Thymus (tissue), 11 donors: ENCODE data around the gene GRM1. TPM values are rescaled to one million over a fixed set of nuclear protein-coding genes. Genes with fewer than 3 reads are reported as not detected.

ENCODE experiments used
- DNase-seq, 9 donors: peaks; one replicate each; pipeline ENCODE4 v3.0.0-alpha.2; 2013; ENCODE audit warnings: low spot score in 9 of 9, low read depth in 6 of 9, missing footprints in 1 of 9
- H3K27ac ChIP-seq, 2 donors: one replicate each; pipeline ENCODE4 v1.5.1; 2013; ENCODE audit warnings: control low read depth in 1 of 2, low read depth in 1 of 2, low read length in 1 of 2, mild to moderate bottlenecking in 1 of 2, moderate library complexity in 1 of 2
- H3K27me3 ChIP-seq, 2 donors: one replicate each; pipeline ENCODE4 v1.5.1; 2013; ENCODE audit warnings: low read length in 1 of 2; ENCODE audit not compliant: control insufficient read depth in 2 of 2, insufficient read depth in 1 of 2
- H3K36me3 ChIP-seq, 2 donors: one replicate each; pipeline ENCODE4 v1.5.1; 2013; ENCODE audit warnings: low read length in 1 of 2, mild to moderate bottlenecking in 1 of 2, moderate library complexity in 1 of 2; ENCODE audit not compliant: control insufficient read depth in 2 of 2, insufficient read depth in 2 of 2
- H3K4me1 ChIP-seq, 2 donors: one replicate each; pipeline ENCODE4 v1.5.1; 2013; ENCODE audit warnings: low read length in 2 of 2; ENCODE audit not compliant: control insufficient read depth in 2 of 2, insufficient read depth in 2 of 2
- H3K4me3 ChIP-seq, 2 donors: one replicate each; pipeline ENCODE4 v1.5.1; 2013; ENCODE audit warnings: low read length in 2 of 2, control low read depth in 1 of 2, mild to moderate bottlenecking in 1 of 2
- H3K9me3 ChIP-seq, 2 donors: one replicate each; pipeline ENCODE4 v1.5.1; 2013; ENCODE audit warnings: low read length in 1 of 2, mild to moderate bottlenecking in 1 of 2; ENCODE audit not compliant: control insufficient read depth in 2 of 2, insufficient read depth in 1 of 2
- WGBS: extraction: QIAGEN DNeasy Blood & Tissue Kit; methylation state at CpG from one replicate; pipeline ENCODE4 v1.1.7; 2013; 5-methylcytosine and 5-hydroxymethylcytosine counted together
- polyA plus RNA-seq: library from polyadenylated mRNA; stranded (reverse); fragments of 200-250 nt; gene quantifications from one replicate; pipeline ENCODE4 v1.2.3, GENCODE V29; 2013
- total RNA-seq: library from RNA; stranded (reverse); fragments of 120-200 nt; gene quantifications from one replicate; pipeline ENCODE4 v1.2.4, GENCODE V29; 2013
- donor health status: healthy.

GRM1 gene
- total and polyA plus RNA-seq, 2 donors, result under 0.01 to 0.05 TPM

DNA sequence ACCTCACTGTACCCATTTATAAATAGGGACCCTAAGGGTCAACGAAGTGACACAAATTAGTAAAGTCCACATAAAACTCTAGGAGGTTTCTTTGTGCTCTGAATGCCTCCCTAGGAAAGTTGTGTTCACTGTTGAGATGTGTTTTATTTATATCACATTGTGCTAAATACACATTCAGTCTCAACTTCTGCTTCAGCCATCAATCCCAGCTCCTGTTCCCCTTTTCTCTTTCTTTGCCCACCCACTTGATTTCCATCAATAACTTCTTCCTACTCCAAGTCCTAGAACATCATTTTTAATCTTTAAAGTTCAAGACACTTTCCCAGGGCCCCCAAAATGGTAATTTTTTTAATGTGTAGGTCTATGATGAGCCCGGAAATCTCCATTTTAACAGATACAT lies 306.5 kb downstream of the GRM1 start:
- Histone ChIP-seq H3K36me3 (no peaks in the 10 kb centered on the region), H3K27me3 (no peaks in the 10 kb centered on the region), H3K9me3 (no peaks in the 10 kb centered on the region), H3K4me3 (no peak overlapping the region), H3K27ac (no peak overlapping the region), H3K4me1 (no peaks in the 10 kb centered on the region)
- 88% methylated on average over 2 of the region's 2 CpGs for WGBS
- DNase-seq, result no peak

DNA sequence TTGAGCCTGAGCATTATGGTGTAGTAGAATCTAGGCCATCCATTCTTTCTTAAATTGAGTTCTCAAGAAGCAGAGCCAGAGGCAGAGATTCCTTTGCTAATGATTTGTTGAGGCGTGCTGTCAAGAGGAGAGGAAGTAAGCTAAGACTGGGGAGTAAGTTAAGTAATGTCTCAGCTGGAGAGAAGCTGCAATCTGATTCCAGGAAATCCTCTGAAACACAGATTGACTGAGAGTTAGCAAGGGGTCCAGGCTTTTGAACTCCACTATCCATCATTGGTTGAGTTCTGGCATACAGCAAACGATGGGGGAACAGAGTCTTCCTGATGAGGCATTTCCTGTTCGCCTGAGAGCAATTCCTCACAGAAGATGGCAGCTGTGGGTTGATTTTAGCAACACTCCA lies 307.3 kb downstream of the GRM1 start:
- no peak for DNase-seq
- no peaks in the 10 kb centered on the region for H3K9me3 ChIP-seq
- H3K4me1 ChIP-seq, result no peaks in the 10 kb centered on the region
- 76% methylated on average over 3 of the region's 3 CpGs for WGBS
- H3K27ac ChIP-seq, result no peak overlapping the region
- H3K4me3 ChIP-seq, result no peak overlapping the region
- no peaks in the 10 kb centered on the region for H3K27me3 ChIP-seq
- no peaks in the 10 kb centered on the region for H3K36me3 ChIP-seq

DNA sequence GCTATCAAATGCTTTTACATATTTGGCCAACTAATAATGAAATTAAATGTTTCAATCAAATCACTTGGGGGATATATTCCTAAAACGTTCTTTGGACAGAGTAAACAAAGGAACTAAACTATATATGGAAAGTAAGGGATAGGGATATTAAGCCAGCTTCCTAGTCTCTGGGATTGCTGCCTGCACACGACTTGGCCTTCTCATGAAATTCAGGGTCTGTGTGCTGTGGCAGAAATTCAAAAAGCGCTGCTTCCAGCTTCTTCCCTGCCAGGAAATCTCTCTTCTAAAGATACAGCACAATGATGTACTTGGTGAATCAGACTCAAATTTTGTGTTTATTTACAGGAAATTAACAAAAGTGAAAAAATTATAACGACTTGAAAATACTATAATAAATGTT lies 308.5 kb downstream of the GRM1 start:
- no peak for DNase-seq
- no peaks in the 10 kb centered on the region for H3K9me3 ChIP-seq
- no peaks in the 10 kb centered on the region for H3K36me3 ChIP-seq
- H3K27ac ChIP-seq, result no peak overlapping the region
- no peaks in the 10 kb centered on the region for H3K27me3 ChIP-seq
- WGBS, result 88% methylated on average over 4 of the region's 4 CpGs
- H3K4me3 ChIP-seq, result no peak overlapping the region
- H3K4me1 ChIP-seq, result no peaks in the 10 kb centered on the region

DNA sequence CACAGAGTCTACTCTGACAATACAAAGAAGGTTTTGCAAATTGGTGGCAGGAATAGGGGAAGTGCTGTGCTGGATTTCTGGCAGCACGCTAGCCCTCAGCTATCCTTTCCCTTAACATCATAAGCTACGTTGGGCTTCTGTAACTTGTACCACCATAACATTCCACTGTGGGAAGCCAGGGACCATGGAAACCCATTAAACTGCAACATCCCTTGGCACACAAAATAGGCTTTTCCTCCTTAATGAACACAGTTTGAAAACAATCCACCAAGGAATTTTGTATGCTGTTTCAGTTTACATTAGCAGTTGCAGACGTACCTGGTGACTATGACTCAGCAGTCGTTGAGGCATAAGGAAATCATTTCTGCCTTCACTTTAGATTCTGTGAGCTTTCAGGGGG lies 310.9 kb downstream of the GRM1 start:
- Histone ChIP-seq H3K27ac (no peak overlapping the region), H3K36me3 (no peaks in the 10 kb centered on the region), H3K4me3 (no peak overlapping the region), H3K4me1 (no peaks in the 10 kb centered on the region), H3K9me3 (no peaks in the 10 kb centered on the region), H3K27me3 (no peaks in the 10 kb centered on the region)
- no peak for DNase-seq
- WGBS, result 43% methylated on average over 4 of the region's 4 CpGs

DNA sequence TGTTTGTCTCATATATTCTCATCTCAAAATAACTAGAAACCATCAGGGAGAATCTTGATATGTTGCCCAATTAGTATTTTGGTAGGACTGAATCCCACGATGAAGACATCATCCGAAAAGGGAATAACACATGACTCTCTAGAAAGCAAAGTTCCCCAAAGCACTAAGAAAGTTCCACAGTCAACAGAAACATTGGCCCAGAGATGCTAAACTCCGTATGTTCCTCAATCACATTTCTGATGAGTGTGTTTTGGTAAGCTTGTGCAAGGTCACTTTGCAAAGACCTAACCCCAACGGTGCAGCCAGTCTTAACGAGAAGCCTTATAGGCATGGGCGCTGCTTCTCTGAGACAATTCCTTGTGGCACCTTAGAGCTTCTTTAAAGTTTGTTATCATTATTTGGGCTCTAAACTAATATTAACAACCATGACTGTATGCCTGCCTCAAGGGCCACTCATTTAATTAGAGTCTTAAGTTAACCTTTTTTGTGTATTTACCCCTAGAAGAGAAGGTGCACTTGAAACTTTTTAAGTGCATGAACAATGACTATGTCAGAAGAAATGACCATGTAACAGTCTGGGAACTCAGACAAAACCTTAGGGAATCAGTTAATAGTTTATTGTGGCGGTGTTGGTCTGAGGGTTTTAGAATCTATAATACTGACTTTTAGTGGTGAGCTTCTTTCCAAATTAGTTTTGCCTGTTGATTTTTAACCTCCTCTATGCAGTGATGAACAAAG lies 312.8 kb downstream of the GRM1 start:
- no peaks in the 10 kb centered on the region for H3K36me3 ChIP-seq
- H3K4me3 ChIP-seq, result no peak overlapping the region
- DNase-seq, result no peak
- no peak overlapping the region for H3K27ac ChIP-seq
- H3K9me3 ChIP-seq, result no peaks in the 10 kb centered on the region
- WGBS, result 96% methylated on average over 7 of the region's 7 CpGs
- no peaks in the 10 kb centered on the region for H3K27me3 ChIP-seq
- no peaks in the 10 kb centered on the region for H3K4me1 ChIP-seq

DNA sequence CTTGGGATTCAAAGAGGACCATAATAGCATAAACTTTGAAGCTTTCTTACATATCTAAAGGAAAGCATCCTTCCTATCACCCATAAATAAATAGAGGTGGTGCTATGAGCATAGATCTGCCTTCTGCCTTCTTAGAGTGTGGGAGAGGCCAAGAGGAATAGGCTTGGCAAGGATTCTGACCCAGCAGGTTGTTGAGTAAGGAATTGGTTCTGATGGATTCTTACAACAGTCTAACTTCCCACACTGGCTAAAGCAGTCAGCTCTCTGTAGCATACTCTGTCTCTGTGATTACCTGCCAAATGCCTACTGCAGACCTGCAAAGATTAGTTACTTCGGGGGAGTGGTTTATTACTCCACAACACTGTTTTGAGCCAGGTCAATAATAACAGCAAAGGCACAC lies 316.7 kb downstream of the GRM1 start:
- 88% methylated on average over 1 of the region's 1 CpG for WGBS
- no peaks in the 10 kb centered on the region for H3K27me3 ChIP-seq
- no peaks in the 10 kb centered on the region for H3K36me3 ChIP-seq
- no peak overlapping the region for H3K4me3 ChIP-seq
- no peaks in the 10 kb centered on the region for H3K9me3 ChIP-seq
- no peaks in the 10 kb centered on the region for H3K4me1 ChIP-seq
- no peak overlapping the region for H3K27ac ChIP-seq
- DNase-seq, result no peak

DNA sequence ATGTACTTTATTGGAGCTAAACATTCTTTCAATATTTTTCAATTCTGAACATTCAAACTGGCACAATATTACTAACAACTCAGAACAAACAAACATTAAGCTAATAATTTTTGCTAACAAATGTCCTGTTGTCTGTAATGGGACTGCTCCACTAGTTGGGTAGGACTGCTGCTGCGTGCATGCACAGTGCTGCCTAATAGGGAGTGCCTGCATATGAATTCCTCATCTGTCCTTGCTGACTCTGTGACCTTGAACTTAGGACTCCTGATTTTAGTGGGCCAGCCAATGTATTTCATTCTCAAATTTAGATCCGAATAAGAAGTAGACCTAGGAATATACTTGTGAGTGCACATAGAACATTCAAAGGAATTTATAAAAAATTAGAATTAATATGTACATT lies 318.2 kb downstream of the GRM1 start:
- Histone ChIP-seq H3K4me1 (no peaks in the 10 kb centered on the region), H3K27me3 (no peaks in the 10 kb centered on the region), H3K27ac (no peak overlapping the region), H3K9me3 (no peaks in the 10 kb centered on the region), H3K36me3 (no peaks in the 10 kb centered on the region), H3K4me3 (no peak overlapping the region)
- DNase-seq, result no peak
- WGBS, result 92% methylated on average over 2 of the region's 2 CpGs

DNA sequence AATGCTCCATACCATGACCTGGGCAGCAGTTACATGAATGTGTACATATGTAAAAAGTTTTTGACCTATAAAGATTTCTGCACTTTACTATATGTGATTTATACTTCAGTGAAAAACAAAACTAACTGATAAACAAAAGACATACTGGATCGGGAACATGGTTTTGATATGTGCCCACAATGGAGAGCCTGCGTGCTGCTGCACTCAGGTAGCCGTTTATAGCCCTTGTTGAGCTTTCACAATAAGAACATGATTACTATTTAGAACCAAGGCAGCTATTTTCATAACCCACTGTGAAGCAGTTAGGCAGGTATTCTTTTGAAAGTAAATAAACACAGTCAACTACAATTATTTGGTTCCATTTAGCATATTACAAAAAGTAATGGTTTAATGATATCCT lies 318.8 kb downstream of the GRM1 start:
- no peaks in the 10 kb centered on the region for H3K9me3 ChIP-seq
- 97% methylated on average over 3 of the region's 3 CpGs for WGBS
- no peak for DNase-seq
- no peaks in the 10 kb centered on the region for H3K27me3 ChIP-seq
- no peak overlapping the region for H3K27ac ChIP-seq
- no peak overlapping the region for H3K4me3 ChIP-seq
- no peaks in the 10 kb centered on the region for H3K4me1 ChIP-seq
- H3K36me3 ChIP-seq, result no peaks in the 10 kb centered on the region

DNA sequence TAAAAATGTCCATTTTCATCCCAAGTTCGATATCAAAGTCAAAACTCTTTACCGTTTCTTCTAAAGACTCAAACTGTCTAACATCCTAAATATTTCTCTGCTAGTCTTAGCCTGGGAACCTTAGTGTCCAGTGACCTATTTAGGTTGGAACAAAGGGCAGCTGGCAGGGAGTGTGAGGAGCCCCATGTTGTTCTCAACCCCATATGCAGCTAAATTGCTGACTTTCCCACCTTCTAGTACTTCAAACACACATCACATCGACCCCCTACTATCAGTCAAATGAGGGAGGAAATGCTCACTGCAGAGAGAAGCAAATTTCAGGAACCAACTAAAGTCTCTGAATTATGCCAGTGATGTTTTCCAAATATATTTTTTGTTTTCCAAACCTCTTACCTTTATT lies 322.2 kb downstream of the GRM1 start:
- H3K27ac ChIP-seq, result no peak overlapping the region
- no peak overlapping the region for H3K4me3 ChIP-seq
- no peaks in the 10 kb centered on the region for H3K36me3 ChIP-seq
- no peaks in the 10 kb centered on the region for H3K9me3 ChIP-seq
- no peaks in the 10 kb centered on the region for H3K4me1 ChIP-seq
- no peak for DNase-seq
- no peaks in the 10 kb centered on the region for H3K27me3 ChIP-seq
- WGBS, result 70% methylated on average over 3 of the region's 3 CpGs
